ENCODE measurements around the gene SPACA7. TPM values are rescaled to one million over a fixed set of nuclear protein-coding genes. Genes with fewer than 3 reads are reported as not detected.

SPACA7 gene
- total and polyA plus RNA-seq, 2 experiments from 2014 or later, result not detected

DNA sequence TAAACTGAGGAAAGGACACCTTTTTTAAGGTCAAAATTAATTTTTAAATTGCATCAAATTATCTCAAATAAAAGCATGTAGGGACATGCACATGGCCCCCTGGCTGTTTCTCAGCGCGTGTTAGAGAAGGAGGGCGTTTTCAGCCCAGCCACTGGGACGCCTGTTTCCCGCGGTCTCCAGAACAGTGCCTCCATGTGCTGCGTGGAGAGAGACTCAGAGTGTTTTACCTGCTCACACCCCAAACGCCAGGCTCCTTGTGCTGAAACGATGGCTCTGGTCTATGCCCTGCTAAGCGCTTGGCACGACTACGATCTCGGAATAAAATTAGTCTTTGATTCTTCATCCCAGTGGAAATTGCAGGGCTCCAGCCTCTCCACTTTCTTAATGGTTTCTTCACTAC, 20.0 kb upstream of the SPACA7 start:
- TF ChIP-seq, protein P1, sequence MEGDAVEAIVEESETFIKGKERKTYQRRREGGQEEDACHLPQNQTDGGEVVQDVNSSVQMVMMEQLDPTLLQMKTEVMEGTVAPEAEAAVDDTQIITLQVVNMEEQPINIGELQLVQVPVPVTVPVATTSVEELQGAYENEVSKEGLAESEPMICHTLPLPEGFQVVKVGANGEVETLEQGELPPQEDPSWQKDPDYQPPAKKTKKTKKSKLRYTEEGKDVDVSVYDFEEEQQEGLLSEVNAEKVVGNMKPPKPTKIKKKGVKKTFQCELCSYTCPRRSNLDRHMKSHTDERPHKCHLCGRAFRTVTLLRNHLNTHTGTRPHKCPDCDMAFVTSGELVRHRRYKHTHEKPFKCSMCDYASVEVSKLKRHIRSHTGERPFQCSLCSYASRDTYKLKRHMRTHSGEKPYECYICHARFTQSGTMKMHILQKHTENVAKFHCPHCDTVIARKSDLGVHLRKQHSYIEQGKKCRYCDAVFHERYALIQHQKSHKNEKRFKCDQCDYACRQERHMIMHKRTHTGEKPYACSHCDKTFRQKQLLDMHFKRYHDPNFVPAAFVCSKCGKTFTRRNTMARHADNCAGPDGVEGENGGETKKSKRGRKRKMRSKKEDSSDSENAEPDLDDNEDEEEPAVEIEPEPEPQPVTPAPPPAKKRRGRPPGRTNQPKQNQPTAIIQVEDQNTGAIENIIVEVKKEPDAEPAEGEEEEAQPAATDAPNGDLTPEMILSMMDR (IDR thresholded peaks at IDR 0.05; ENCODE audit: low read depth, low read length), result no peak
- no peaks in the 10 kb centered on the region for H3K36me3 ChIP-seq
- peaks cover 25% of the 10 kb centered on the region for H3K27me3 ChIP-seq
- H3K4me1 ChIP-seq (ENCODE audit: low read depth), result no peaks in the 10 kb centered on the region
- no peaks in the 10 kb centered on the region for H3K9me3 ChIP-seq (ENCODE audit: low read depth)
- no peak overlapping the region for H3K4me3 ChIP-seq
- H3K27ac ChIP-seq, result no peak overlapping the region
- no peak for DNase-seq (ENCODE audit: low read depth in 1 of 2, low spot score in 1 of 2)

DNA sequence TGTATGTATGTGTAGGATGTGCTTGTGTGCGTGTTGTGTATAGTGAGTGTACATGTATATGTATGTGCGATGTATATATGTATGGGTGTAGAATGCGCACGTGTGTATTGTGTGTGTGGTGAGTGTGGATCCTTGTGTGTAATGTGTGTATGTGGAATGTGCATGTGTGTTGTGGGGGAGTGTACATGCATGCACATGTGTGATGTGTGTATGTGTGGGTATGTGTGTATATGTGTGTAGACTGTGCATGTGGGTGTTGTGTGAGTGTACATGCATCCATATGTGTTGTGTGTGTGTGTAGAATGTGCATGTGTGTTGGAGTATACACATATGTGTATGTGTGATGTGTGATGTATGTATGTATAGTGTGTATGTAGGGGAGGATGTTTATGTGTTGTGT, 18.0 kb upstream of the SPACA7 start:
- no peaks in the 10 kb centered on the region for H3K9me3 ChIP-seq (ENCODE audit: low read depth)
- H3K27ac ChIP-seq, result no peak overlapping the region
- no peak for DNase-seq (ENCODE audit: low read depth in 1 of 2, low spot score in 1 of 2)
- H3K27me3 ChIP-seq, result peaks cover 8% of the 10 kb centered on the region
- no peak overlapping the region for H3K4me3 ChIP-seq
- no peaks in the 10 kb centered on the region for H3K36me3 ChIP-seq
- H3K4me1 ChIP-seq (ENCODE audit: low read depth), result no peaks in the 10 kb centered on the region
- TF ChIP-seq, protein P1 (IDR thresholded peaks at IDR 0.05; ENCODE audit: low read depth, low read length), result no peak

DNA sequence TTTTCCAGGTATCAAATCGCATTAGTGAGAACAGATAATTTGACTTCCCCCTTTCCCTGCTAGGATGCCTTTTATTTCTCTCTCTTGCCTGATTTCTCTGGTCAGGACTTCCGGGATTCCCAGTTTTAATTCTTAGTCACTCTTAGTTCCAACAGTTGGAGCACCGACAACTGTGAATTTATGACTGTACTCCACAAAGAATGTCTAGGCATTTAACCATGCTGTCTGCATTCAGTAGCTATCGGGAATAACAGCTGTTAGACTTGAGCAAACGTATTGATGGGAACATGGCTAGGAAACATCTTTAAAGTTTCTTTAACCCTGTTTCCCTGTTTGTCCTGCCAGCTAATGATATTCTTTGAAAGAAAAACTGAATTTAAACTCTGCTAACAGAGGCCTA, 14.1 kb upstream of the SPACA7 start:
- no peak for DNase-seq (ENCODE audit: low read depth in 1 of 2, low spot score in 1 of 2)
- TF ChIP-seq, protein P1 (IDR thresholded peaks at IDR 0.05; ENCODE audit: low read depth, low read length), result no peak
- Histone ChIP-seq H3K36me3 (no peaks in the 10 kb centered on the region), H3K27ac (no peak overlapping the region), H3K9me3 (ENCODE audit: low read depth) (no peaks in the 10 kb centered on the region), H3K27me3 (peaks cover 2% of the 10 kb centered on the region), H3K4me1 (ENCODE audit: low read depth) (no peaks in the 10 kb centered on the region), H3K4me3 (no peak overlapping the region)

DNA sequence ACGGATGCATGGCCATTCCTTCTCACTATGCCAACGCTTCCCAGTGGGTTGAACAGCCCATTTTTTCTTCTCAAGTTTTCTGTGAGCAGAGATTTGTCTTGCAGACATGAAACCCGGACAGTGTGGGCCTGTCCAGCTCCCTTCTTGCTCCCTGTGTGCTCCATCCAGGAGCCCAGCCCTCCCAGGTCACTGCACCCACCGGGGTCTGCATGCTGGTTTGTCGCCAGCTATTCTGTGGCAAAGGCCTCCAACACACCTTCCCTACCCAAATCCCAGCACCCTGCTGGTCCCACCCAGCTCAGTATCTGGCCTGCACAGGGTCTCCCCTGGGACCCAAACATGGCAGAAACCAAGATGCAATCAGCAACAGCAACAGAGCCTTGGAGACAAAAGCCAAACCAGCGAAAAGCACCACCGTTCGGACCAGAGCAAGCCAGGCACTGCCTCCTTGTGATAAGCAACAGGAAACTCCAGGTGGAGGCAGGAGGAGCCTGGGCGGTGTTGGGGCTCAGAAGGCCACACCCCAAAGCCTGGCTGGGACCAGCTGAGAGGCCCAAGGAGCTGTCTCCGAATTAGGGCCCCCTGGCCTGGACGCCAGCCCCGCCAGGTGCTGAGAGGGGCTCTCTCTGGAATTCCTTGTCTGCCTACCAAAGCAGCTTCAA, 12.2 kb upstream of the SPACA7 start:
- no peaks in the 10 kb centered on the region for H3K4me1 ChIP-seq (ENCODE audit: low read depth)
- H3K4me3 ChIP-seq, result no peak overlapping the region
- H3K36me3 ChIP-seq, result no peaks in the 10 kb centered on the region
- H3K27me3 ChIP-seq, result no peaks in the 10 kb centered on the region
- TF ChIP-seq, protein P1 (IDR thresholded peaks at IDR 0.05; ENCODE audit: low read depth, low read length), result no peak
- H3K9me3 ChIP-seq (ENCODE audit: low read depth), result no peaks in the 10 kb centered on the region
- no peak for DNase-seq (ENCODE audit: low read depth in 1 of 2, low spot score in 1 of 2)
- no peak overlapping the region for H3K27ac ChIP-seq

DNA sequence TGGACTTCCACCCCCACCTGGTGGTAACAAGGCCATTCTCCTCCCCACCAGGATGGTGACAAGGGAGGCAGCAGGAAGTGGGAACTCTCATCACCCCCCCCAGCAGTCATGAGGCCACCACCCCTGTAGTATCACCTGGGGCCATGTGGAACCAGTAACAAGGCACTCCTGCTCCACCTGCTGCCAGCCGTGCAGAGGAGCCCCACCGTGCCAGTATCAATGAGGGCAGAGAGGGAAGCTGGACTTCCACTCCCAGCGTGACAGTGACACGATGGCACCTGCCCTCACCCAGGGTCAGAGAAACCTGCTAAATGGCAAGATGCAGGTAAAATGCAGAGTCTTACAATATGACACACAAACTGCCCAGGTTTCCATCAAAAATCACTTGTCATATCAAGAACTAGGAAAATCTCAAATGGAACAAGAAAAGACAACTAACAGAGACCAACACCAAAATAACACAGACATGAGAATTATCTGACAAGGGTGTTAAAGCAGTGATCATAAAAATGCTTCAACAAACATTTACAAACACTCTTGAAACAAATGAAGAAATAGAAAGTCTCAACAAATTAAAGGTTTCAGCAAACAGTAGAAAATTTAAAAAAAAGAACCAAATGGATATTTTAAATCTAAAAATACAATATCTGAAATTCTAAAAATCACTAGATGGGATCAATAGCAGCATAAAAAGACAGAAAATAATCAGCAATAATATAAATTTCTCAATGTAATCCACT, 9.1 kb upstream of the SPACA7 start:
- TF ChIP-seq, protein P1 (IDR thresholded peaks at IDR 0.05; ENCODE audit: low read depth, low read length), result no peak
- DNase-seq (ENCODE audit: low read depth in 1 of 2, low spot score in 1 of 2), result no peak
- Histone ChIP-seq H3K36me3 (no peaks in the 10 kb centered on the region), H3K27ac (no peak overlapping the region), H3K4me3 (no peak overlapping the region), H3K27me3 (peaks cover 3% of the 10 kb centered on the region), H3K4me1 (ENCODE audit: low read depth) (no peaks in the 10 kb centered on the region), H3K9me3 (ENCODE audit: low read depth) (no peaks in the 10 kb centered on the region)
